Measurements from ENCODE around the gene LSM7.

The LSM7 gene

DNA sequence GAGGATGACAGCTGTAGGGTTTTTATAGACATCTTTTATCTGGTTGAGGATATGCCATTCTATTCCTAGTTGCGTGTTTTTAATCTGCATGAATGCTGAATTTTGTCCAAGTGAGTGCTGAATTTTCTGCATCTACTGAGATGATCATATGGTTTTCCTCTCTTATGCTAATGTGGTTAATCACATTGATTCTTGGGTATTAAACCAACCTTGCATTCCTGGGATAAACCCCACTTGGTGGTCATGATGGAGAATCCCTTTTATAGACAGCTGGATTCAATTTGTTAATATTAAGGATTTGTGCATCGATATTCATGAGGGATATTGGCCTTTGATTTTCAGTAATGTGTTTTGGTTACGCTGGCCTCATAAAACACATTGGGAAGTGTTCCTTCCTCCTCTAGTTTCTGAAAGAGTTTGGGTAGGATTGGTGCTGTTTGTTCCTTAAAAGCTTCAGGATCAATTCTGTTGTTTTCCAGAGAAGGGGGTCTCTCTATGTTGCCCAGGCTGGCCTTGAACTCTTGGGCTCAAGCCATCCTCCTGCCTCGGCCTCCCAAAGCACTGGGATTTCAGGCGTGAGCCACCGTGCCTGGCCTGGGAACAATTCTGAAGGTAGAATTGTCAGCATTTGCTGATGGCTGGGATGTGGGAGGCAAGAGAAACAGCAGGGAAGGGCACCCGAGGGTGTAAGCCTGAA lies 13.1 kb downstream of the LSM7 start:
- TF ChIP-seq CTCF (IDR thresholded peaks at IDR 0.05): no peak

DNA sequence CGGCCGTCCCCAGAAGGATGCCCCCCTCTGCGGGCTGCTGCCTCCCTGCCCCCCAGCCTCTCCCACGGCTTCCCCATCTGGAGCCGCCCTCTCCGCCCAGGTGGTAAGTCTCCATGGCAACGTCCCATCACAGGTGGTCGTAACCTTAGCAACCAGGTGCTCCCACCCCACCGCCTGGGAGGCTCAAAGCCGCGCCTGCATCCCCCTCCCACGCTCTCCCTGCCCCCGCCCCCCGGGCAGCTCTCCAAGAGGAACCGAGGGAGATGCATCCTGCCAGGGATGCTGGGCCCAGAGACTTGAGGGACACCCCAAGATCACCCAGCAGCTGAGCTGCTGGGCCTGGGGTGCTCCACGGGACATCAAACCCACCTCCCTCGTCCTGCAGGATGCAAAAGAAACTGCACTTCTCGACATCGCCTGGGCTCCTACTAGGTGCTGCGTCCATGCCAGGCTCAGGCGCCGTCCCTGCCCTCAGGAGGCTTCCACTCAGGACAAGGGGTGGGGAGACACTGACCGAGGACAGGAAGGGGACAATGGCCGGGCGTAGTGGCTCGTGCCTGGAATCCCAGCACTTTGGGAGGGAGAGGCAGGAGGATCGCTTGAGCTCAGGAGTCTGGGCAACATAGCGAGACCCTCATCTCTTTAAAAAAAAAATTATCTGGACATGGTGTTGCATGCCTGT lies 15.4 kb downstream of the LSM7 start:
- no peak for TF ChIP-seq CTCF (IDR thresholded peaks at IDR 0.05)

GRCh38 chr19:2311093-2311492 lies 17.3 kb downstream of the LSM7 start:
- TF ChIP-seq CTCF (IDR thresholded peaks at IDR 0.05): no peak

DNA sequence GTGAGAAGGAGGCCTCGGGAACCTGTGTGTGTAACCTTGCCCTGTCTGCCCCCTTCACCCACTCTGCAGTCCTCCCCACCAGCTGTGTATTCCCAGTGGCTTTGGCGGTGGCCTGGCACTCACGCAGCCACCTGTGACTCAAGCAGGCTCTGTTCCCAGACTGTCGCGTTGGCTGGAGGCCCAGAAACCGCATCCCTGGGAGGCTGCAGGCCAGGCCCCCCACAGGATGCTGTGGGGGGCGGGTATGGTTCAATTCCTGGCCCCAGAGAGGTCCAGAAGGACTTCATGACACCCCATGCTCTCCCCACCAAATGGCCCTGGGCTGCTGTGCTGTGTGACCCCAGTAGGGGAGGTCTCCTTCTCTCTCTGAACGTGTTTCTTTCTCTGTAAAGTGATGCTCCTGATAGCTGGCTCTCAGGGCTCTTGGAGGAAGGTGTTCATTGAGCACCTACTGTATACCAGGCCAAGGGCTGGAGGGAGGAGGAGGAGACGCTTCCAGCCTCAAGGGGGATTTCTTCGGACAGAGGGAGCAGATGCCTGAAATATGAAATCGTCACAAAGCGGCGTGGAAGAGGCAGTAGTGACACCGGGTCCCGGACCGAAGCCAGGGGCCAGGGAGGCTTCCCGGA lies 18.5 kb downstream of the LSM7 start:
- no peak for TF ChIP-seq CTCF (IDR thresholded peaks at IDR 0.05)

GRCh38 chr19:2308114-2308556 lies 20.3 kb downstream of the LSM7 start, which contains the start of gene LINGO3:
Gene LINGO3, minus strand, starts transcription at chr19:2308154. Its CDS starts 16,378 bp downstream, at chr19:2291776.
- no peak for TF ChIP-seq CTCF (IDR thresholded peaks at IDR 0.05)

GRCh38 chr19:2307518-2308012 lies 20.8 kb downstream of the LSM7 start:
- no peak for TF ChIP-seq CTCF (IDR thresholded peaks at IDR 0.05)

GRCh38 chr19:2306971-2307370 lies 21.4 kb downstream of the LSM7 start:
- TF ChIP-seq CTCF (IDR thresholded peaks at IDR 0.05): no peak

All from LNCAP (cell line).